ENCODE measurements around the gene PTTG1IP.

GRCh38 chr21:44912158-44912473, 38.6 kb upstream of the PTTG1IP start:
- TF ChIP-seq CTCF (IDR thresholded peaks at IDR 0.05) (no peak), POLR2AphosphoS5 (IDR thresholded peaks at IDR 0.05) (no peak), POLR2A (IDR thresholded peaks at IDR 0.05) (no peak)

Data from prostate gland (tissue), 2 donors.